ENCODE measurements around the gene DOCK2. TPM values are rescaled to one million over a fixed set of nuclear protein-coding genes. Genes with fewer than 3 reads are reported as not detected.

The DOCK2 gene
- polyA plus RNA-seq, 1 experiment = 1.6 TPM

GRCh38 chr5:169803077-169803981 lies 166.3 kb downstream of the DOCK2 start:
- H3K27me3 ChIP-seq (ENCODE audit: control insufficient read depth, insufficient read depth, low read length) = no peaks in the 10 kb centered on the region
- POLR2A ChIA-PET = interaction anchor here (0.5 to 1.8 kb wide), 9 partner anchors 13 to 220 kb away, joined by 3 to 14 read pairs (median 4); partner anchors contain the start of genes INSYN2B and SPDL1
- peak; percentile 96 for DNase-seq (ENCODE audit: low read depth, low spot score)
- no peak for TF ChIP-seq CTCF (IDR thresholded peaks at IDR 0.05; ENCODE audit: low read depth, low read length)
- CTCF ChIA-PET = interaction anchor here (0.6 to 4.4 kb wide), 4 partner anchors 102 to 212 kb away, joined by 3 to 47 read pairs (median 4); partner anchors contain the start of gene INSYN2B
- H3K4me3 ChIP-seq (ENCODE audit: low read depth, low read length) = peak overlapping the region; percentile 34
- peak overlapping the region; percentile 97 for H3K27ac ChIP-seq (ENCODE audit: low read depth, low read length)
- H3K9me3 ChIP-seq (ENCODE audit: control insufficient read depth, insufficient read depth, low read length) = no peaks in the 10 kb centered on the region

GRCh38 chr5:169804861-169805260 lies 167.8 kb downstream of the DOCK2 start:
- no peak for TF ChIP-seq CTCF (IDR thresholded peaks at IDR 0.05; ENCODE audit: low read depth, low read length)
- ChIA-PET CTCF (interaction anchor here (2.0 to 4.4 kb wide), 2 partner anchors 103 to 175 kb away, joined by 6 to 47 read pairs; partner anchors contain the start of gene INSYN2B), POLR2A (interaction anchor here (0.6 to 0.9 kb wide), 6 partner anchors 29 to 454 kb away, joined by 3 to 6 read pairs (median 4); no protein-coding TSS in a partner anchor)
- H3K27me3 ChIP-seq (ENCODE audit: control insufficient read depth, insufficient read depth, low read length) = no peaks in the 10 kb centered on the region
- no peaks in the 10 kb centered on the region for H3K9me3 ChIP-seq (ENCODE audit: control insufficient read depth, insufficient read depth, low read length)
- peak overlapping the region; percentile 97 for H3K27ac ChIP-seq (ENCODE audit: low read depth, low read length)
- no peak overlapping the region for H3K4me3 ChIP-seq (ENCODE audit: low read depth, low read length)
- peak; percentile 65 for DNase-seq (ENCODE audit: low read depth, low spot score)

GRCh38 chr5:169805527-169805934 lies 168.5 kb downstream of the DOCK2 start:
- H3K4me3 ChIP-seq (ENCODE audit: low read depth, low read length) = no peak overlapping the region
- CTCF ChIA-PET = interaction anchor here (2.0 to 4.4 kb wide), 2 partner anchors 104 to 175 kb away, joined by 6 to 47 read pairs; partner anchors contain the start of gene INSYN2B
- DNase-seq (ENCODE audit: low read depth, low spot score) = no peak
- TF ChIP-seq CTCF (IDR thresholded peaks at IDR 0.05; ENCODE audit: low read depth, low read length) = no peak
- no peaks in the 10 kb centered on the region for H3K9me3 ChIP-seq (ENCODE audit: control insufficient read depth, insufficient read depth, low read length)
- H3K27ac ChIP-seq (ENCODE audit: low read depth, low read length) = peak overlapping the region; percentile 93
- POLR2A ChIA-PET = interaction anchor here (0.7 kb wide), 1 partner anchor 28 kb away, joined by 5 read pairs; no protein-coding TSS in a partner anchor
- no peaks in the 10 kb centered on the region for H3K27me3 ChIP-seq (ENCODE audit: control insufficient read depth, insufficient read depth, low read length)

GRCh38 chr5:169805937-169806700 lies 169.0 kb downstream of the DOCK2 start:
- Histone ChIP-seq H3K9me3 (ENCODE audit: control insufficient read depth, insufficient read depth, low read length) (no peaks in the 10 kb centered on the region), H3K27me3 (ENCODE audit: control insufficient read depth, insufficient read depth, low read length) (no peaks in the 10 kb centered on the region), H3K27ac (ENCODE audit: low read depth, low read length) (peak overlapping the region; percentile 93), H3K4me3 (ENCODE audit: low read depth, low read length) (no peak overlapping the region)
- no peak for TF ChIP-seq CTCF (IDR thresholded peaks at IDR 0.05; ENCODE audit: low read depth, low read length)
- ChIA-PET POLR2A (no interaction called here), CTCF (interaction anchor here (2.0 to 4.4 kb wide), 2 partner anchors 104 to 174 kb away, joined by 6 to 47 read pairs; partner anchors contain the start of gene INSYN2B)
- DNase-seq (ENCODE audit: low read depth, low spot score) = no peak

All from AG04450 (cell line).